Measurements from ENCODE around the gene CFAP70.
"Not testable (repeated sequence)": the region's sequence is repeated elsewhere in the genome, so short reads cannot be mapped to it uniquely, and the experiment has no call there.

Gene CFAP70

DNA sequence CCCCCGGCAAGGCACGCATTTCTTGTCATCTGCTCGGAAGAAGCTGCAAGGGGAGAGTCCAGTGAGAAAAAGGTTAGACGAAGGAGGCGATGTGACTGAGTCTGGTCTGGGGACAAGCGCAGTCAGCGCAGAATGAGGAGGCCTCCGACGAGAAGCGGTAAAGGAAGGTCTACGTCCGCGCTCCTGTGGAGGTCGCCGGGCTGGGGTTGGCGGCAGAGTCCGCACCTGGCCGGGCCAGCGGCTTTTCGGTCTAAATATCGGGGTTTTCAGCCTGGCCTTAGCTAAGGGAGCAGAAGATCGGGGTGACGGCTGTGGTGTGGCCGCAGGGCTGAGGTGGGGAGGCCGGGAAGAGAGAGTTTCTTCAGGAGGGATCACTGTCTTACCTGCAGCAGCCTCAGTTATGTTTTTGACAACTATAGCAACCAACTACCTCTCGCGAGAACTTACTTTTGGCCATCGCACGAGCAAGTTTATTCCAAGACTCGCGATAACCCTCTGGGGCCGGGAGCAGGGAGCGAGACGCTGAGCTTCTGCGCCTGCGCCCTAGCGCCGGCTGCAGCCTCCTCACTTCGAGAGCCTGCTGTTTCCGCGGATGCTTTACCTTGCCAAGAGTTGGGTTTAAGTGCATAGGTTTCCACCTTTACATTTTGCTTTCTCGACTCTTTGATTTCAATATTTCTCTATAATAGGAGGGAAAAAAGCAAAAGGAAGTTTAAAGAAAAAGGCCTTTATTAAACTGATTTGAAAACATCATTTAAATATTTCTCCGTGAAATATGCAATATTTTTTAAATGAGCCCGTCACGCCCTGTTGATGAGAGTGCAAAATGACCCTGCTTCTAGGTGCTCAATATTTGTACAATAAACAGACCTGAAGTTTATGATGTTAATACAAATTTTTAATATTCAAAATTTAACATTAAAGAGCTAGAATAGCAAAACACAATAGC lies at the start of gene CFAP70:
Gene CFAP70, minus strand, starts transcription at position 534 of the 949 bp plus-strand sequence. CDS start 4,068 bp downstream, outside the sequence.
- peak; percentile 82 for DNase-seq (ENCODE audit: low spot score)

DNA sequence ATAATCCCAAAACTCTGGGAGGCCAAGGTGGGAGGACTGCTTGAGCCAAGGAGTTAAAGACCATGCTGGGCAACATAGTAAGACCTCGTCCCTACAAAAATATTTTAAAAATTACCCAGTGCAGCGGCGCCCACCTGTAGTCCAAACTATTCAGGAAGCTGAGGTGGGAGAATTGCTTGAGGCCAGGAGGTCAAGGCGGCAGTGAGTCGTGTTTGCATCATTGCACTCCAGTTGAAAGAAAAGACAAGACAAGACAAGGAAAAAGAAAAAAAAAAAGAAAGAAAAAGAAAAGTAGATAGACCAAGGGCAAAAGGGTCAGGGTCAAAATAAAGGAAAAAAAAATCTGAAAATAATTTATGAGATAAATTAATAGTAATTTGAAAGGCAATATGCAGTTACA lies 49.4 kb upstream of the CFAP70 start:
- DNase-seq (ENCODE audit: low spot score) = no peak

DNA sequence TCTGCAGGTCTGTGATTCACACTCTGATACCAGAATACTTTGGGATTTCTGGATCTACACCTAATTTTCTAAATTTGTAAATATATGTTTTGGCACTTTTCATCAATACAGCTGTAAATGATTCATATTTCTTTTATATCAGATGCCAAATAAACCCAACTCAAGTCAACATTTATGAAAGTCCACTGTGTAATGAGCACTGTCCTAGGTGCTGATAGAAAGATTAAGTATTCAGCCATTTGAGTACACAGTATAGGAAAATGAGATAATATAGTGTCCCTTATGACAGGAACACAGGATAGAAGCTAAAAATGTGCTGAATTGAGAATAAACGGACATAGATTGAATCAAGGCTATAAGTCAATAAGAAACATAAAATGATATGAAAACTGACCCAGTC lies 48.8 kb upstream of the CFAP70 start:
- DNase-seq (ENCODE audit: low spot score) = no peak

GRCh38 chr10:73406846-73407245 lies 48.2 kb upstream of the CFAP70 start:
- DNase-seq (ENCODE audit: low spot score) = no peak

DNA sequence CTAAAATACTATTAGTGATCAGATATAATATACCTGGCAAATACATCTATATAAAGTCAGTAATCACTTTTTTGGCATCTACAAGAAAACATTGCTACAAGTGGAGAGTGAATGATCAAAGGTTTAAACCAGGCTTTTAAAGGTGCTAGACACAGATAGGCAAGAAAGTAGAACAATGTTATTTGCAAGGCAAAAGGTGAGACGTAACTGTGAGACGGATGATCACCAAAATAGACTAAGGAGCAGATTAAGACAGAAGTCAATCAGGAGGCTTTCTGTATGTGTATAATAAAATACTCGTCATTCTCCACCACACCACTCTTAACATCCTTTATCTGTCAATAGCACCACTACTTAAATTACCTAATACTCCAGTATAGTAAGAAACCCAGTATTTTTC lies 46.9 kb upstream of the CFAP70 start:
- no peak for DNase-seq (ENCODE audit: low spot score)

DNA sequence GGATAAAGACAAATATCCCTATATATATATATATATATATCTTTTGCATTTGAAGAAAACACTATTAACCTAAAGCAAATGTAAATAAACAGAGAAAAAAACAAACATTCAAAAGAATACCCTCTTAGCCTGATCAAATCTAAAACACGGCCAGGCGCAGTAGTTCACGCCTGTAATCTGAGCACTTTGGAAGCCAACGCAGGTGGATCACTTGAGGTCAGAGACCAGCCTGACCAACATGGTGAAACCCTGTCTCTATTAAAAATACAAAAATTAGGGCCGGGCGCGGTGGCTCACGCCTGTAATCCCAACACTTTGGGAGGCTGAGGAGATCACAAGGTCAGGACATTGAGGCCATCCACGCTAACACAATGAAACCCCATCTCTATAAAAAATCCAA lies 46.0 kb upstream of the CFAP70 start:
- DNase-seq (ENCODE audit: low spot score) = no peak

- DNase-seq (ENCODE audit: low spot score) = no peak
These were observed 43.0 kb upstream of the CFAP70 start for GRCh38 chr10:73401636-73402035.

DNA sequence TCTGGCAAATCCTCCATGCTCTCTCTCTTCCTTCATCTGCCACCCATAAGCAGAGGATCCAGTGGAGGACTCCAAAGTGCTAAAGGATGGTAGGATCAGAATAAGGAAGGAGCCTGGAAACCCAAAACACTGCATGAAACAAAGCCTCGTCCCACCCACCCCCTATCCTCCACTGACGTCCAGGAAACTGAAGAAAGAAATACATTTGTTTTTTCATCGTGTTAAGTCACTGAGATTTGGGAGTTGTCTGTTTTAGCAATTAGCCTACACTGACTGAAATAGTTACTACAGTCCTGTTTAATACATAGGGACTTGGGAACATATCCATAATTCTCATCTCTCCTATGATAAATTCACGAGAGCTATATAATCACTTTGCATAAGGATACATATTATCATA lies 40.4 kb upstream of the CFAP70 start:
- DNase-seq (ENCODE audit: low spot score) = no peak

DNA sequence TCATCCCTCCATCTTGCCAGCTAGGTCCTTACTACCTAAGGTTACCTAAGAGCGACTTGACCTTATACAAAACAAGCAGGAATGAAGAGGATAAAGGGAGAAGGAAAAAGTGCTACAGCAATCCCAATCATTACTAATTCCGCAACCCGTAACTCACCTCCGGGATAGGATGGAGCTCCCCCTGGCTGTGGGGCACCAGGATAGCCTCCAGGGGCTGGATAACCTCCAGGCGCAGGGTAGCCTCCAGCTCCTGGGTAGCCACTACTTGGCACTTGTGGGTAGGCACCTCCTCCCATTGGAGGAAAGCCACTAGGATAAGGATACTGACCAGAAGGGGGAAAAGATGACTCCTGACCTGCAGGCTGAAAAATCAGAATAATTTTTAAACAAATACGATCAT lies 39.4 kb upstream of the CFAP70 start:
- no peak for DNase-seq (ENCODE audit: low spot score)

DNA sequence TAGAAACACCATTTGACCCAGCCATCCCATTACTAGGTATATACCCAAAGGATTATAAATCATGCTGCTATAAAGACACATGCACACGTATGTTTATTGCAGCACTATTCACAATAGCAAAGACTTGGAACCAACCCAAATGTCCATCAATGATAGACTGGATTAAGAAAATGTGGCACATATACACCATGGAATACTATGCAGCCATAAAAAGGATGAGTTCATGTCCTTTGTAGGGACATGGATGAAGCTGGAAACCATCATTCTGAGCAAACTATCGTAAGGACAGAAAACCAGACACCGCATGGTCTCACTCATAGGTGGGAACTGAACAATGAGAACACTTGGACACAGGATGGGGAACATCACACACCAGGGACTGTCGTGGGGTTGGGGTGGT lies 35.7 kb upstream of the CFAP70 start:
- DNase-seq (ENCODE audit: low spot score) = not testable (repeated sequence)

DNA sequence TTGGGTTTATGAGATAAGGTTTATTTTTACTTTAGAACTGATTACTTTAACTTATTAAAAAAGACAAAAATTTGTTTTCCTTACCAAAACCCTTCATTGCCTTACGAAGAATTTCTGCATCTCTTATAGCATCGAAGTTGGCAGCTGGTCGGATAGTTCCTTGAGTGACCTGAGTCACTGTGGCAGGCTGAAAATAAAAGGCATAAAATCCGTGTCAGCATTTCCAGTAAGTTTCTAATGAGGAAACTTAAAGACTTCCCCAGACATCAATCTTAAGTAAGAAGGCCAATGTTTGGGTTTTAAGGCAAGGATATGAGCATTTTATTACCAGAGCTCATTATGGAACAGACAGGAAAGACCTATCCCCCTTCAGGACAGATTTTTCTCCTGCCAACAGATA lies 29.6 kb upstream of the CFAP70 start:
- DNase-seq (ENCODE audit: low spot score) = no peak

GRCh38 chr10:73386583-73386982 lies 27.9 kb upstream of the CFAP70 start:
- no peak for DNase-seq (ENCODE audit: low spot score)

DNA sequence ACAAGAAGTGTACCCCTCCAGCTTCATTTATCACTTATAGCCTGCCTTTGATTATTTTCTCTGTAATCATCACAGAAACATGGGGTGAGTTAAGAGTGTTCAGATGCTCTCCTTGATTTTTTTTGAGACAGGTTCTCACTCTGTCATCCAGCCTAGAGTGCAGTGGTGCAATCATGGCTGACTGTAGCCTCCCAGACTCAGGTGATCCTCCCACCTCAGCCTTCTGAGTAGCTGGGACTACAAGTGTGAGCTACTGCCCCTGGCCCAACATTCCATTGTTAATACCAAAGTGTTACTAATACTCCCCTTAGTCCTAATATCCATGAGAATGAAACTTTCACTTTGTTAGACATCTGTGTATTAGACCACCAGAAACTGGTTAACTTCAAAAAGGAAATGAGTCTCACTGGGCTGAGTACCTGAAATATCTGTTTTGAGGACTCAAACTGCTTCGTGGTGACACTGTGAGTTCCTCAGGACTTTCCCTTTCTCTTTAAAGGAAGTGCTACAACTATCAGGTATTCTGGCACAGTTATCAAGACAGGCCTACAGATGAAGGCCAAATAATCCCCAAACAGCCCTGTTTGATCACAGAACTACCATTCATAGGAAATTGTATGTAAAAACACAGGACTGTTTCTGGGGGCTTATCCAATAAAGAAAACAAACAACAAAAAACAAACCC lies 20.5 kb upstream of the CFAP70 start:
- no peak for DNase-seq (ENCODE audit: low spot score)

DNA sequence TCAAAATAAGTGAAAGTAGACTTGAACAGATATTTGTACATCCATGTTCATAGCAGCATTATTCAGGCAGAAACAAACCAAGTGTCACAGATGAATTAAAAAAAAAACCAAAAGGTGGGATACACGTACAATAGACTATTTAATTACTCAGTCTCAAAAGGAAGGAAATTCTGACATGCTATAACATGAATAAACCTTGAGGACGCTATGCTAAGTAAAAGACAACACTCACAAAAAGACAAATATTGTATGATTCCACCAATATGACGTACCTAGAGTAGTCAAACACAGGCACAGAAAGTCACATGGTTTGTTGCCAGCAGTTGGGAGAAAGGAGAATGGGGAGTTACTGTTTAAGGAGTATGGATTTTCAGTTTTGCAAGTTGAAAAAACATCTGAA lies 18.0 kb upstream of the CFAP70 start:
- no peak for DNase-seq (ENCODE audit: low spot score)

DNA sequence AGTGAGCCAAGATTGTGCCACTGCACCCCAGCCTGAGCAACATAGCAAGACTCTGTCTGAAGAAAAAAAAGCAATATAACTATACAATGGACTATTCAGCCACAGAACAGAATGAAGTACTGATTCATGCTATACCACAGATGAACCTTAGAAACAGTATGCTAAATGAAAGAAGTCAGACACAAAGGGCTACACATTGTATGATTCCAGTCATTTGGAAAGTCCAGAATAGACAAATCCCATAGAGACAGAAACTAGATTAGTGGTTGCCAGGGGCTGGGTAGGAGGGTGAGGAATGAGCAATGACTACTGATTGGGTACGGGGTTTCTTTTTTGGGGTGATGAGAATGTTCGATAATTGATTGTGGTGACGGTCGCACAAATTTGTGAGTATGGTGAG lies 9.6 kb upstream of the CFAP70 start:
- no peak for DNase-seq (ENCODE audit: low spot score)

DNA sequence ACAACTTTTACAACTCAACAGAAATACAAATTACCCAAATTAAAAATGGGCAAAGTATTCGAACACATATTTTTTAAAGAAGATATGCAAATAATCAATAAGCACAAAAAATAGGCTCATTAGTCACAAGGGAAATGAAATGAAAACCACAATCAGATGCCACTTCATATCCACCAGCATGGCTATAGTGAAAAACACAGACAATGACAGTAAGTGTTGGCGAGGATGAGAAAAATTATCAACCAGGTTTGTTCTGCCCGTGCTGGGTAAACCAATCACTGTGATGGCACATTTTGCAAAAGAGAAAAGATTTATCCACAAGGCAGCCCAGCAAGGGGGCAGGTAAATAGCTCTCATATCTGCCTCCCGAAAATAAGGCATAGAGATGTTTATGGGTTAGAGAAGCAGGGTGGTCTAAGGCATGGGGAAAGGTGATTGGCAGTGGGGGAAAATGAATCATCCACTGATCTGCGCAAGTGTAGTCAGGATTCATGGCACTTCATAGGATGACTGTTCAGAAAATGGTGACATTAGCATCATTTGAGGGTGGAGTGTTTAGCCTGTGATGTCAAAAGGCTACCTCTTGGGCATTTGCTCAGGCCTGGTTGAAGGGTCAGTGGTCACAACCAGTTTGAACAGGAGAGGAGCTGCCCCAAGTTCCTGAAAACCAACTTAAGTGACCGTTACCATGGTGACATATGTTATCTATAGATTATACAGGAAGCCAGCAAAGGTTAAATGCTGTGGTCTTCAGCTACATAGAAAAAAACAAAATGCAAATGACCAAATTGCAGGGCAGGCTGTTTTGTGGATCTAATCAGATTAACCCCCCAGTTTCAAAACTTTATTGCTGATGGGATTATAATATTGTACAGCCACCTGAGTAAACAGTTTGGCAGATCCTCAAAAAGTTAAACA lies 8.0 kb upstream of the CFAP70 start:
- no peak for DNase-seq (ENCODE audit: low spot score)

DNA sequence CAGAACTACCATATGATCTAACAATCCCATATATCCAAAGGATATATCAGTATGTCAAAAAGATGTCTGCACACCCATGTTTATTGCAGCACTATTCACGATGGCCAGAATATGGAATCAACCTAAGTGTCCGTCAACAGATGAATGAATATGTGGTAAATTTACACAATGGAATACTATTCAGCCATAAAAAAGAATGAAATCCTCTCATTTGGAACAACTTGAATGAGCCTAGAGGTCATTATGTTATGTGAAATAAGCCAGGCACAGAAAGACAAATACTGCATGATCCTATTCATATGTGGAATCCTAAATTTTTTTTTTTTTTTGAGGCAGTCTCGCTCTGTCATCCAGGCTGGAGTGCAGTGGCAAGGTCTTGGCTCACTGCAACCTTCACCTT lies 6.3 kb upstream of the CFAP70 start:
- DNase-seq (ENCODE audit: low spot score) = no peak

GRCh38 chr10:73359492-73359891 lies 828 bp upstream of the CFAP70 start:
- no peak for DNase-seq (ENCODE audit: low spot score)

DNA sequence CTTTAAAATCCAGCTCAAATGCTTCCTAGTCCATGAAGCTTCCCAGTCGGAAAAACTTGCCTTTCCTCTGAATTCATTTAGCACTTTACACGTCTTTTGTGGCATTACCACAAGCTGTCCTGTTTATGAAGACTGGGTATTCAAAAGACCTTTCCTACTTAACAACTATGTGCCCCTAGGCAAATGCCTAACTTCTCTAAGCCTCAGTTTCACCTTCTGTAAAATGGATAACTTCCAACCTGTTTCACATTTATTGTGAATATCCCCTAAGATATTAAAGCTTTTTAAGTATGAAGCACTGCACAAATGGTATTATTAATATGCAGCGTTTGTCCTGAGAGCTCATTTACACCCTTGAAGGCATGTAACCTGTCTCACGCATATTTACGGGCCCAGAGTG lies 843 bp downstream of the CFAP70 start:
- no peak for DNase-seq (ENCODE audit: low spot score)

DNA sequence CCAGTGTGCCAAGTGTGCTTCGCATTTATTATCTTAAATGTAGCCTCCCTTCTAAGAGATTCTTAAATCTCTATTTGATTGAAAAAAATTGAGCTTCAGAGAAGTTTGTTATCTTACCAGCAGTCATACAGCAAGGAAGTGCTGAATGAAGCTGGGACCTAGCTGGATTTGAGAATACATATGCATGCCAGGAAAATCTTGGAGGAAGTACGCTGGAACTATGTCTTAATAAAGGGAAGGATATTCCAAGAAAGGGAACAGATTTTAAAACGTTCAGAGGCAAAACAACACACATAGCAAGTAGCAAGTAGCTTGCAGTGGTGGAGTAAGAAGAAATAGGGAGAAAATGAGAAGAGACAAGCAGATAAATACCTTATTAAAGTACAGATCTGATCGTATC lies 1.5 kb downstream of the CFAP70 start:
- no peak for DNase-seq (ENCODE audit: low spot score)

DNA sequence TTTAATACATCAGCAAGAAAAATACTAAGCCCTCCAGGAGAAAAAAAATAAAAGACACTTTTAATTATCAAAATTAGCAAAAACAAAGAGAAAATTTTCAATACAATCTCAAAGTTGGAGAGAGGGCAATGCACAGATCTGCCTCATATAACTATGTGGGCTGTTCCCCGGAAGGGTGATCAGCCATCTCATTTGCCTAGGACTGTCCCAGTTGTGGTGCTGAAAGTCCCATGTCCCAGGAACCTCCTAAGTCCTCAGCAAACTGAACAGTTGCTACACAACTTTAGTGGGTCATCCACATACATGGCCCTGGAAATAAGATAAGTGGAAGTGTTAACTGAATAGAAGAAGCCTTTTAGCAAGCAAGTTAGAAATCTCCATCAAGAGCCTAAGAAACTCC lies 14.4 kb downstream of the CFAP70 start:
- DNase-seq (ENCODE audit: low spot score) = no peak

DNA sequence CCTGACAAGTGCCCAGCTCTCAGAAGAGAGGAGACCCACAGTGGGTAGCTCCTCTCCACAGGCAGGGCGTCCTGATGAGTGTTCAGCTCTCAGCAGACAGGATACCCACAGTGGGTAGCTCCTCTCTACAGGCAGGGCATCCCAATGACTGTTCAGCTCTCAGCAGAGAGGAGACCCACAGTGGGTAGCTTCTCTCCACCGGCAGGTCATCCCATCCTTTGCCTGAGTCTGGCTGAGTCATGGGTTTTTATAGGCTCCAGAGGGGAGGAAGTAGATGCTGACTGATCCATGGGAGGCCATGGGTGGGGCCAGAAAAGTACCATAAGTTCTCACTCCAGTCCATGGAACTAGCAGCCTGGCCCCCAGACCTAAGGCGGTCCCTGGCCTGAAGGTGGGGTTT lies 18.5 kb downstream of the CFAP70 start:
- no peak for DNase-seq (ENCODE audit: low spot score)

Measured in HuH-7 (cell line).